ENCODE results near the gene GMIP.

The GMIP gene

DNA sequence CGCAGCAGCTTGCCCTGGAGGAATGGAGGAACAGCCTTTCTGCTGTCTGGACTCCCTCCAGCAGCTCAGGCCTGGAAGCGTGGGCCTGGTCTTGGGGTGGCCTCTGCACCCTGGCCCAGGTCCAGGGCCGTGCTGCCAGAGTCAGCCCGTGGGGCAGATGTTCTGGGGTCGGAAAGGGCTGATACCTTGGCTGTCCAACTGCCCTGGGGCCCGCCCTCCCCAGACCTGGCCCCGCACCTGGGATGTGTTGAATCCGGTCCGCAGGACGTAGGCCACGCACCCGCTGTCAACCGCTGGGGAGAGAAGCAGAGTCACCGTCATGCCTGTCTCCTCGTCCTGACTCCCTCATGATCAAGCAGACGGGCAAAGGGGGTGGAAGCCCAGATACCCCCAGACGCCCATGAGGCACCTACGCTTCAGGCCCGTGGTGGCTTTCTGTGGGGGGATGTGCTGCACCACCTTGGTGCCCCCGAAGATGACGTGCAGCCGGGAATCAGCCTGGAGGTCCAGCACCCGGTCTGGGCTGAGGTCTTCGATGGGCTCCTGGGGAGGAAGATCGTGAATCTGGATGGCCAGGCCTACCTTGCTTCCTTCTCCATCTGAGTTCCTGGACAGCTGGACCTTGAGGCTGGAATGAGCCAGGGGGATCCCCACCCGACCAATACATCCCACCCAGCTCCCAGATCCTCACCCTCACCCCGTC is 12.3 kb upstream of the GMIP start:
- no peaks in the 10 kb centered on the region for H3K27me3 ChIP-seq (replicated peaks; ENCODE audit: control insufficient read depth, insufficient read depth, low read length)
- H3K36me3 ChIP-seq (ENCODE audit: control insufficient read depth, insufficient read depth, low read length): peaks cover 79% of the 10 kb centered on the region
- no peak overlapping the region for H3K4me3 ChIP-seq (replicated peaks; ENCODE audit: low read depth, low read length)
- DNase-seq (ENCODE audit: extremely low read depth, insufficient read length): no peak
- no peak for TF ChIP-seq CTCF (IDR thresholded peaks at IDR 0.05; ENCODE audit: insufficient read depth, low read length, poor library complexity, severe bottlenecking)

- TF ChIP-seq CTCF (IDR thresholded peaks at IDR 0.05; ENCODE audit: insufficient read depth, low read length, poor library complexity, severe bottlenecking): no peak
- H3K36me3 ChIP-seq (ENCODE audit: control insufficient read depth, insufficient read depth, low read length): peaks cover 85% of the 10 kb centered on the region
- H3K27me3 ChIP-seq (replicated peaks; ENCODE audit: control insufficient read depth, insufficient read depth, low read length): no peaks in the 10 kb centered on the region
- H3K4me3 ChIP-seq (replicated peaks; ENCODE audit: low read depth, low read length): no peak overlapping the region
- DNase-seq (ENCODE audit: extremely low read depth, insufficient read length): no peak
Observed at GRCh38 chr19:19655051-19655594, 11.7 kb upstream of the GMIP start.

- Histone ChIP-seq H3K36me3 (ENCODE audit: control insufficient read depth, insufficient read depth, low read length) (peaks cover 82% of the 10 kb centered on the region), H3K27me3 (replicated peaks; ENCODE audit: control insufficient read depth, insufficient read depth, low read length) (no peaks in the 10 kb centered on the region), H3K4me3 (replicated peaks; ENCODE audit: low read depth, low read length) (no peak overlapping the region)
- DNase-seq (ENCODE audit: extremely low read depth, insufficient read length): no peak
- TF ChIP-seq CTCF (IDR thresholded peaks at IDR 0.05; ENCODE audit: insufficient read depth, low read length, poor library complexity, severe bottlenecking): no peak
Observed at GRCh38 chr19:19654441-19654840, 11.0 kb upstream of the GMIP start.

DNA sequence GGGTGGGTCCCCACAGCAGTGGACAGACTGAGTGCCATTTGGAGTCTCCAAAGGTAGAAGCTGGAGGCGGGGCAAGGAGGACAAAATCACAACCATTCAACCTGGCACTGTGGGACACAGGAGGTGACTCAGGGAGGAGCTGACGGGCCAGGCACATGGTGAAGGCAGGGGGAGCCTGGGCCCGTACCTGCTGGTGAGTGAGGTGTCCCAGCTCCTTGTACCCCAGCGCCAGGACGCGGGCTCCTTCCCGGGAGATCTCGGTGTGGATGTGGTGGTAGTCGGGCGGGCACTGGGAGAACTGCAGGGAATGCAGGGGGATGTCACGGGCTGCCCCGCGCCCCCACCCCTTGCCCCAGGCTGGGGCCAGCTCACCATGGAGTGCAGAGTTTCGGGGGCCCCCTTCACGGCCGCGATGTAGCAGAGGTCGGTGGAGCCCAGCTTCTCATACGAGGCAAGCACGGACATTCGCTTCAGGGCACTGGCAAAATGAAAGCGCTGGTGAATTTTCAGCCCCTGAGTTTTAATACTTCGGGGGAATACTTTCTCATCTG is 10.2 kb upstream of the GMIP start:
- no peak for TF ChIP-seq CTCF (IDR thresholded peaks at IDR 0.05; ENCODE audit: insufficient read depth, low read length, poor library complexity, severe bottlenecking)
- no peak for DNase-seq (ENCODE audit: extremely low read depth, insufficient read length)
- Histone ChIP-seq H3K36me3 (ENCODE audit: control insufficient read depth, insufficient read depth, low read length) (peaks cover 82% of the 10 kb centered on the region), H3K27me3 (replicated peaks; ENCODE audit: control insufficient read depth, insufficient read depth, low read length) (no peaks in the 10 kb centered on the region), H3K4me3 (replicated peaks; ENCODE audit: low read depth, low read length) (no peak overlapping the region)

DNA sequence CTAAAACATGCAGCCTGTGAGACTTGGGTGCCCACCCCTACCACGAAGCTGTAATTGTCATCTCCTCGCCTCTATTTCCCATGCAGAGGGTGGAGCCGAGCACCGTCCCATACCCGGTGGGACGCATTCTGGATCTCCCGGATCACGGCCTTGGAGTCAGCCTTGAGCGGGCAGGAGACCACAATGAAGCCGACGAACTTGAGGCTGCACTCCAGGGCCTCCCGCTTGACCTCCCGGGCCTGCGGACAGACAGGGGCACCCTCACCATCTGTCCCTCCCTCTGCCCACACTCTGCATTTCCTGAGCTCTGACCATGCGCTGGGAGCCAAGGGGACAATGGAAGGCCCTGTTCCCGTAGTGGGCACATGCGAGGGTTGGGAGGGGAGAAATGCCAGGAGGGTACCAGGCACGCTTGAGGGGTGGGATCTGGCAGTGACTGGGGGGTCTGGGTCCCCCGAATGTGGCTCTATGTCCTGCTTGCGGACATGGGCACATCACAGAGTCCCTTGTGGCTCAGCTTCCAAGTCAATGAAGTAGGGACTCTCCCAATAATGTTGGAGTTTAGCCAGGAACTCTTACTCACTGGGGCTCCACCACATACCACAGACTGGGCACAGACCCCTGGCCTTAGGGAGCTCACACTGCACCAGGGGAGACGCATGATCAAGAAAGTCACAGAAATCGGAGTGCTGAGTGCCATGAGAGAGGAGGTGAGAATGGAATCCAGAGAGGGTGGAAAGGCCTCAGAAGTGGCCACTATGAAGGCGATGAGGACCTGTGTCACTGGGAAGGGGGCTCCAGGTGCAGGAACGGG is 9.2 kb upstream of the GMIP start:
- no peak for TF ChIP-seq CTCF (IDR thresholded peaks at IDR 0.05; ENCODE audit: insufficient read depth, low read length, poor library complexity, severe bottlenecking)
- Histone ChIP-seq H3K4me3 (replicated peaks; ENCODE audit: low read depth, low read length) (no peak overlapping the region), H3K27me3 (replicated peaks; ENCODE audit: control insufficient read depth, insufficient read depth, low read length) (no peaks in the 10 kb centered on the region), H3K36me3 (ENCODE audit: control insufficient read depth, insufficient read depth, low read length) (peaks cover 75% of the 10 kb centered on the region)
- DNase-seq (ENCODE audit: extremely low read depth, insufficient read length): no peak

All from GM06990 (cell line).